ENCODE results near the gene BANP.
A peak's percentile ranks its signal among the peaks of the same experiment; 100 is the strongest.
"Not testable (repeated sequence)": the region's sequence is repeated elsewhere in the genome, so short reads cannot be mapped to it uniquely, and the experiment has no call there.

Gene BANP, protein sequence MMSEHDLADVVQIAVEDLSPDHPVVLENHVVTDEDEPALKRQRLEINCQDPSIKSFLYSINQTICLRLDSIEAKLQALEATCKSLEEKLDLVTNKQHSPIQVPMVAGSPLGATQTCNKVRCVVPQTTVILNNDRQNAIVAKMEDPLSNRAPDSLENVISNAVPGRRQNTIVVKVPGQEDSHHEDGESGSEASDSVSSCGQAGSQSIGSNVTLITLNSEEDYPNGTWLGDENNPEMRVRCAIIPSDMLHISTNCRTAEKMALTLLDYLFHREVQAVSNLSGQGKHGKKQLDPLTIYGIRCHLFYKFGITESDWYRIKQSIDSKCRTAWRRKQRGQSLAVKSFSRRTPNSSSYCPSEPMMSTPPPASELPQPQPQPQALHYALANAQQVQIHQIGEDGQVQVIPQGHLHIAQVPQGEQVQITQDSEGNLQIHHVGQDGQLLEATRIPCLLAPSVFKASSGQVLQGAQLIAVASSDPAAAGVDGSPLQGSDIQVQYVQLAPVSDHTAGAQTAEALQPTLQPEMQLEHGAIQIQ
- 25.6 to 37.6 (median 32.7) reads per million in 4 donors for total RNA-seq

DNA sequence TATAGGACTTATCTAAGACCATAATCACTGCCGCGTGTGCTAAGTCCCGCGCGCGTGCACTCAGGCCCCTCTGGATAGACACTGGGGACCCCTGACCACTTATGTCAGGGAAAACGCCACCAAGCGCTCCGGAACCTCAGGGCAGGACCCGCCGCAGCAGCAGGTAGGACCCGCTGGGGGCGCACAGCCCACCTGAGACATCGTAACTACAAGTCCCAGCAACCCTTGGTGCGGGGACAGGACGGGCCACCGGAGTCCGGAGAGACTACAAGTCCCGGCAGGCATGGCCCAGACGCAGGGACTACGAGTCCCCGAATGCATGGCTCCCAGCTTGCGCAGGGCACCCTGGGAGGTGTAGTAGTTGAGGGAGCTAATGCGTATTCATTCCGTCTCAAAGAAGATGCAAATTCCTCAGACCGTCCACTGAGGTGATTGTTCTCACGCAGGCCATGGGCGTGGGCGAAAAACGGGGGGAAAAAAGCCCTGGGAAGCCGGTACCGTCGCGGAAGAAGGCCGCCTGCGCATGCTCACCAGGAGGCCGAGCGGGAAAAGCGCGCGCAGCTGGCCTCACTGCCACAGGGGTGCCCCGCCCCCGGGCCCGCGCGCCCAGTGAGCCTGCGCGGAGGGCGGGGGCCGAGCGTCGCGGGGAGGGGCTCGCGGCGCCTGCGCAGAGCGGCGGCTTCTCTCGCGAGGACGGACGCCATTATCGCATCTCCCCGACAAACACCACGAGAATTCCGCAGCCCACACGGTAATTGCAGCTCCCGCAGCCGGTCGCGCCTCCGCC lies at the start of gene BANP:
BANP (plus strand) TSS at position 670 of the 787 bp plus-strand sequence. CDS start 23,682 bp downstream, outside the sequence.
- DNase-seq: peak; percentile 96 to 99 (median 97)

DNA sequence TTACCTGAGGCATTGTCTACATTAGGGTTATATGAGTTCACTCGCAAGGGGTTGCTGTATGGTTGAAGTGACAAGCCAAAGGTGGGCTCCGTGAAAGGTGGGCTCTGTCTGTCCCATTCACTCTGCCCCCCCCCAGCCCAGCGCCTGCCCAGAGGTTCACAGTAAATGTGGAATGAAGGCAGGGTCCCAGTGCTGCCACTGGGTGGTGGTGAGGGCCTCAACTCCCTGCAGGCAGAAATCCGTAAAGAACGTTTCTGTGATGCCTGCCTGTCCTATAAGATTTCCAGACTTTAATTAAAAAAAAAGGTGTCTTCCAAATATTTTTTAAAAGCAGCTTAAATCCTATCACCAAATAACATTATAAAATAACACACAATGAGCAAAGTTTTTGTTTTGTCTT lies 46.3 kb upstream of the BANP start:
- not testable (repeated sequence) for DNase-seq

DNA sequence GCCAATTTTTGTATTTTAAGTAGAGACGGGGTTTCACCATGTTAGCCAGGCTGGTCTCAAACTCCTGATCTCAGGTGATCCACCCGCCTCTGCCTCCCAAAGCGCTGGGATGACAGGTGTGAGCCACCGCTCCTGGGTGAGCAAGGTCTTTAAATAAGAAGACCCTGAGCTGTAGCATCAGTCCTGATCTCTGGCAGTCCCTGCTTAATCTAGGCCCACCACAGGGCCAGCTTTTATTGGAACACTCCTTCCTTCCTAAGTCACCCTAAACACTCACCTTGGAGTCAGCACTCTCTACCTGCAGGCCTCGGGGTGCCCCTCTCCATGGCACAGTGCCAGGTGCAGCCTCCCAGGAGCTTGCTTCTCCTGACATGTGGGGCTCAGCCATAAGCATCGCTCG lies 45.7 kb upstream of the BANP start:
- DNase-seq: not testable (repeated sequence)

DNA sequence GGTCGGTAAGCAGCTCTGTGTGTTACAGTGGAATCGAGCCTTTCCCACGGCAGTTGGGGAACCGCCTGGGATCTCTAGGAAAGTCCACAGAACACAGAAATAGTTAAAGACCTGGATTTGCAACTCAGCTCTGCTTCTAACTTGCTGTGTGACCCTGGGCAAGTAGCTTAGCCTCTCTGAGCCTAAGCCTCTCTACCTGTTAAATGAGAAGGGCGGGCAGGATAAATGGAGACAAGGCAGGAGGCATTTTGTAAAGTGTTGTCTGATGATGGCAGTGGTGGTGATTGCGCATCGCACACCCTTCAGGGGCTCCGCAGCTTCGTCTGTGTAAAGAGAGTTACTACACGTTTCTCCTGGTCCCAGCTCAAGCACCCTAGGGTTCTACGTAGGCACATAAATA lies 43.1 kb upstream of the BANP start:
- DNase-seq: not testable (repeated sequence)

DNA sequence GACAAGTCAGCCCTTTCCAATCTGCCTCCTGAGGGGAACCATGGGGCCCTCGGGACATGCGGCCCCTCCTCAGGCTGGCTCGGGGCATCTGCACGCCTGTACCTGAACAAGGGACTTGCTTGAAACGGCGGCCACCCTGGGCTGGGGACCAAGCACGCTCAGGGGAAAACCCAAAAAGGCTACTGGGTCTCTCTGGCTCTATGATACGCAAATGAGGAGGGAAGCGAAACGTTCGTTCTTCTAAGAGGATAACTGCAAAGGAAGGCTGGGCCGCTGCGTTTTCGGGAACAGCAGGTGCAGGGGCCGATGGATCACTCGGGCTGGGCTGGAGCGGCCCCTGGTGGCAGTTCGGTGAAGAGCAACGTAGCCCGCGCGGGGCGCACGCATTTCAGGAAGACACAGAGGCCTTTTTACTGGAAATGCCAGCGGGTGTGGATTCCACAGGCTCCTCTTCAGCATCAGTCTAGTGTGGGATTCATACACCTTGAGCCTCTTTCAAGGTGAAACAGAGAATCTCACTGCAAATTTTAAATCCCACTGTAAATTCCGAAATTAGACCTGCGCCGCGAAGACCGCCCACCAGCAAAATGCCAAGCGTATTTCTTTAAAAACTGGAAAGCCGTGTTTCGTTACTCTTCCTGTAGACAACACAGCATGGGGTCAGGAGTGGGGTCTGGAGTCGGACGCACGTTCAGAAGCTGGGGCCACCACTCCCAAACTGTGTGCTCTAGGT lies 41.9 kb upstream of the BANP start:
- DNase-seq: peak; percentile 46 to 84 (median 61)

DNA sequence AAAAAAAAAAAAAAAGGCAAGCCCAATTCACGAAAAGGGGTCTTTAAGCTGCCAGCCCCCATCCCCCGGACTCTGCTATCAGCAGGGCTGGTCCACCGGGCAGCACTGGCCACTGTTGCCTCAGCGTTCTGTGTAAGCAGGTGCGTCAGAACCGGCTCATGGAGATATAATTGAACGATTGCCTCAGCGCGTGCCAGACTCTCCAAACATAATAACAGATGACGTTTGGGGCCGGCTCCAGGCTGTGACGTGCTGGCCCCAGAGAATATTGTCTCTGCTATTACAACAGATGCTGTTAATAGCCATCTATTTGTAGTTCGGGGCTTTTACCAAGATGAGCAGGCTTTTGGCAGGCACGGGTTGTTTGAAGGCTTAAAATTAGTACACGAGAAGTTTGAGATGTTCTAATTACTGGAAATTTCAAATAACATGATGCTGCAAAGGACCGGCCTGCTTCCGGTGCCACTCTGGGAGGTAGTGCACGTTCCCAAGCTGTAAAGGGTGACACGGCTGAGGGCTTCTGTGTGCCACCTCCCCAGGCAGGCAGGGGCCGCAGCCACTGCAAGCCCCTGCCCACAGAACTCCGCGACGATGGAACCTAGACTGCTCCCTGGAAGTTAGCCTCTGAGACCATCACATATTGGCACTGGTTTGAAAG lies 40.0 kb upstream of the BANP start:
- DNase-seq: not testable (repeated sequence)

DNA sequence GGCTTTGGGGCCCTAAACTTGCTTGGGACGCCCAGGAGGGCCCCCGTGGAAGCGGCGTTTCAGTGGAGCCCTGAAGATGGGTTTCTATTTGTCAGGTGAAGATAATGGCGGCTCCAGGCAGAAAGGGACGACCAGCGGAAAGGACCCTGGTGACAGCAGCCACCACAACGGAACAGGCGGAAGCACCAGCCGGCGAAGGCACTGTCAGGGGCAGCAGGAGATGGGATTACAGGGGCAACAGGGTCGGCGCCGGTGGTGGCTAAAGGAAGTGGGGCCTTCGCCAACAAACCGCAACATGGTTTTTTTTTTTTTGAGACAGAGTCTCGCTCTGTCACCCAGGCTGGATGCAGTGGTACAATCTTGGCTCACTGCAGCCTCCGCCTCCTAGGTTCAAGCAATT lies 38.5 kb upstream of the BANP start:
- DNase-seq: not testable (repeated sequence)

DNA sequence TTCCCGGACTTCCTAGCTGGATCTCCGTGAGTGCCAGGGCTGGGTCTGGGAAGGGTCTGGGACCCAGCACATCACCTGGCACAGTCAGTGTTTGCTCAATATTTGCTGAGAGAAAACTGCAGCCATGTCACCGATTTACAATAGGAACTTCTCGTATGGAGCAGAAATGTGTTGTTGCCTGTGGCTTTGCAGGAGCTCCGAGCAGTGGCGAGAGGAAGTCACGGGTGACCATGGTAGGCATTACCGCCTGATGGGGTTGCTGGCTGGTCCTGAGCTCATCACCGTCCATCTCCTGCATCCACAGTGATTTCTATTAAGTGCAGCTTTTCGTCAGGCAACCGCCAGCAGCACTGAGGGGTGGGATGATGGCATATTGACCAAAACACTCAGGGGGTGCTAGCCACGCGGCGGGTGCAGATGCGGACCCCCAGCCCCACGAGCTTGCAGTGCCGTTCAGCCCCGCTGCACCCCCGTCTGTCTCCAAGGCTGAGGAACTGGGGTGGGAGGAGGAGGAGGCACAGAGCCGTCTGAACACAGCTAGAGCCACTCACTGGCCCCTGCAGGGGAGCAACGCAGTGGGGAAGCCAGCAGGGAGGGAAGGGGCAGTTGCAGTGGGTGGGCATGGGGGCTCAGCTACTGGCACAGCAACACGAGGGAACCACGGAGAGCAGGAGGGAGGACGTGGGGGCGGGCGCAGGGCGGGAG lies 37.1 kb upstream of the BANP start:
- not testable (repeated sequence) for DNase-seq

DNA sequence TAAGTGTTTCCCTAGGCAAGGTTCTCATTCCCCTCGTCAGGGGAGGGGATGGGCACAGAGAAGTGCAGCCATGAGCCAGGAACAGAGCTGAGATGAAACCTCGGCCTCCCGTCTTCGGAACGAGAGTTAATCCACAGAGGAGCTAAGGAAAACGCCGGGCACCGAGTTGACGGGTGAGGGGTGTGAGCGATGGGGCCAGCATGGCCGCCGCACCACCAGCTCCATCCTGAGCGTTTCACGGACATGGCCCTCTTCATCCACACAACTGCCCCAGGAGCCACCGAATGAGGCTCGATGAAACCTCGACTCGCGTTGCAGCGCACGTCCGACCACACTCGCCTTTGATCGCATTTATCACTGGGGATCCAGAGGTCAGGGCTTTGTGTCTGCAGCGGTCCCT lies 36.4 kb upstream of the BANP start:
- DNase-seq: no peak

DNA sequence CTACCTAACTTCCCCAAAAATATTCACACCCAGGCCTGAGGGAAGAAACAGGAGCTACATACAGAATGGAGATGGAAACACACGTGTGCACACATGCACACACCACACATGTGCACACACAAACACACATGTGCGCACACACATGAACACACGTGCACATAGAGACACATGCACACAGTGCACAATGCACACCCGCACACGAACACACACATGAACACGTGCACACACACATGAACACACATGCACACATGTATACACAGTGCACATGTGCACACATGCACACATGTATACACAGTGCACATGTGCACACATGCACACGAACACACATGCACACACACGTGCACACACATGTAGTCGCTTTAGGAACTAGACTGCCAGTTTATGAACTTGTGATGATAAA lies 33.7 kb upstream of the BANP start:
- no peak for DNase-seq

DNA sequence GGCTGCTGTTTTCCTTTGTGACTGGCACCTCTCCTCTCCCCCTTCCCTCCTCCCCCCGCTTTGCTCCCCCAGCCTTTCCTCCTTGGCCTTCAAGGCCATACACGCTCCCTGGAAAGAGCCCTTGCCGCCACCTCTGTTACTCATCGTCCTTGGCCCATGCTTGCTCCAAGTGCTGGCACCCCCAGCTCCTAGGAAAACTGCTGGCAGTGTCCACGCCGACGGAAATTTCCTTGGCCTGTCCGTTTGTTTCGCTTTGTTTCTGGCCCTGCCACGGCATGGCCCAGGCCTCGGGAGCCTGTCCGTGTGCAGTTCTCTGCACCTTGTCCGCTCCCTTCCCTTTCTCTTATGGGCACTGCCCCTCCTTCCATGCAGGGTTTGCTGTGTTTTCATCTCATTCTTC lies 32.9 kb upstream of the BANP start:
- no peak for DNase-seq

DNA sequence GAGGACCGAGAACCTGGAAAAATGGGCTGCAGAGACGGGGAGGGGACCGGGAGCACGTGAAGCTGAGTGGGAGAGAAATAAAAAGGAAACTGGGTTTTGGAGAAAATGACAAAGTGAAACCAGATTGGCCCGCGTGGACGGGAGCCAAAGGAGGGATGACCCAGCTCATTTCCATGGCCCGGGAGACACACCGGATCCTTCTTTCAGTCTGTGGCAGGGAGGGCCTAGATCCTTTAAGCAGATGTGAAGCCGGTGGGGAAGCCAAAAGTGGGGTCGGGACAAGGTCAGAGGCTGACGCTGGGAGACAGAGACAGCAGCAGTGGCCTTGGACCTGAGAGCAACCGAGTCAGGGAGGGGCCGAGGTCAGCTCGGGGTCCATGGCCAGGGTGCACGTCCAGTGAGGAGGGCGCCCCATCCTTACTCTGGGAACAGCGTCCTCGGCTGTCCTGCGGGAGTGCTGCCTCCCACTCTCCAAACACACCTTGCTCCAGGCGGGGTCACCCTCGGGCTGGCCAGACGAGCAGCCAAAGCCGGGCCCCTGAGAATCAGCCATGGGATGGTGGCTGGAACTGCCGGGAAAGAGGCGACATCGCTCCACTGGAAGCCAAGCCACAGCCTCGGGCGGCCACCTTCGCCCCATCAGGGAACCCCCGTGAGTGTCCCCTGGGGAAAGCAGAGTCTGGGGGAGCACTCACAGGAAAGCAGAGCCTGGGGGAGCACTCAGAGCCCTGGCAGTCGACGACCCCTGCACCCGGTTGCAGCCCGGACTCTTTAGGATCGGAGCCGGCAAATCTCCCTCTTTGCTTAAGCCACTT lies 32.2 kb upstream of the BANP start:
- no peak for DNase-seq

DNA sequence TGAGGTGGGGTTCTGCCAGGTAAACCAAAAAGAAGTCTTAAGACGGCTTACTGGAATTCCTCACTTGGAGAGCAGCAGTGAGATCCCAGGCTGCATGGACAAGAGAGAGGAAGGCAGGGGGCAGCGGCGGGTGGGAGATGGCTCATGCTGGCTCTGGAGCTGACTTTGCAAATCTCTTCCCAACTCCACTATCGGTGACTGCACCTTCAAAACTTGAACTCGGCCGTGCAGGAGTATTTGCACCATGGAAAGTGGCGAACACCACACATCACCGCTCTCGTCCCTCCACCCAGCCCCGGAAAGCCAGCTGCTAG lies 31.6 kb upstream of the BANP start:
- DNase-seq: no peak

DNA sequence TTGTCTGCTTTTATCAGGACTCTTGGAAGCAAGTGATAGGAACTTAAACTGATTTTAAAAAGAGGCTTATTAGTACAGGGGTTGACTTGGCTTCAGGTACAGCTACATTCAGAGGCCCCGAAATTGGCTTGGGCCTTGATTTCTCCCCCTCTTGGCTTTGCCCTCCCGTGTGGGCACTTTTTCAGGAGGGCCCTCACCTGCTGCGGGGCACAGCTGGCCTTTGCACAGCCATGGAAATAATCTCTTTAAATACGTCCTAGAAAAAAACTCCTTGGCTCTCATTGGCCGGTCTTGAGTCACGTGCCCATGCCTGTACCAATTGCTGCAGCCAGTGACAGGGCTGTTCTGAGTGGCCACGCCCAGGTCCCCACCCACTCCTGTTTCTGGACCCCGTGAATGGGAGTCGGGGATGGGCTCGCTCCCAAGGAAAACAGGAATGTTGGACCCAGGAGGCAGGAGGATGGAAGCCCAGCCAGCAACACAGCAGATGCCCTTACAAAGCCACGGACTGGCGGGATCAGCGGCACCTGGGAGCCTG lies 29.9 kb upstream of the BANP start:
- DNase-seq: no peak

DNA sequence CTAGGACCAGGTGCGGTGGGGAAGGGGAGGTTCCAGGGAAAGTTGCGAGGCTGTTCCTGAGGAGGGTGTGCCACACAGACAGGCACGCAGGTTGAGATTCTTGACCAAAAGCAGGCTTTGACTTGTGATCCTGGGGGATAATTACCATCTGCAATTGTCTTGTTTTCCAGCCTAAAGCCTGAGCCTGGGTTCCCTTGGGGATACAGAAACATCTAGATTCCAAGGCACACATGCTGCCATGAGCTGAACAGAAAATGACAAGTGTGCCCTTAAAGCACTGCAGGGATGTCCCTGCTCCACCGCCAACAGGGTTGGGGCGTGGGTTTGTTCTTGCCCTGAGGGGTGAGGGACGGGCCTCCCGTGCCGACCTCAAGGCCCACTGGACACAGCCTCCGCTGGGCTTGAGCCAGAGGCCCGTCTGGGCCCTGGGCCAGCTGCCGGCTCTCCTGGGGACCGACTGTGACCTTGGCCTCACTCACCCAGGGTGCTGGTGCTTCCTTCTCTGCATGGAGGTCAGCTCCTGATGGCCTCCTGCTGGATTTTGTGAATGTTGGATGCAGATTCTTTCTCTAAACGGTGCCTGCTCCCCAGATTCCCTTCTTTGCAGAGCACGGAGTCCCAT lies 28.9 kb upstream of the BANP start:
- no peak for DNase-seq

DNA sequence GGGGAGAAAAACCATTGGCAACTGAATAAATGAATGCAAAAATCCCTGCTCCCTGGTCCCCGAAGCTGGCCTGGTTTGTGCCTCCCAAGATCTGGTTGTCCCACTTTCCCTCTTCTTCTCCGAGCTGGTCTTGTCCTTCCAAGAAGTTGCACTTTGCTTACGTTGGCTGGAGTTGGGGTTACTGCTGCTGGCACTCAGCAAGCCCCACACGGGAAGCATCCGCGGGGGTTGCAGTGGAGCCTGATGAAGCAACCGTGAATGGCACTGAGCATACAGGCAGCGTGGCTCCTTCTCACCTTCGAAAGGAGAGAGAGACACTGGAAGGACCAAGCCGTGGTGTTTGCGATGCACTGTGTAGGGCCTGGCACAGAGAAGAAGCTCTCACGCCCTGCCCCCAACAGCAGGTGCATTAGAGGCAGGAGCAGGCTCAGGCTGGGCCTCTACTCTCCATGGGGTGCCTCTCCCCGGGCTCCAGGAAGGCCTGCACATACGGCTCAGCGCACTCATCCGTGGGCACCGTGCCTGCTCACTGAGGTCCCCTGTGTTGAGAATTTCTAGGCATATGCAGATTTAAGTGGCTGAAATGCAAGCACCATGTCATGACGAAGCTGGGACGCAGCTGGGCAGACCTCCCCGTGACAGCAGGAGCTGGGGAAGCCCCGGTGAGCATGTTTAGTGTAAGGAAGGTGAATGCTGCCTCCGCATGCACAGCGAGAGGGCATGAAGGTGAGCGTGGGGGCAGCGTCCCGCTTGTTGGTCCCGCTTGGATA lies 27.0 kb upstream of the BANP start:
- no peak for DNase-seq

DNA sequence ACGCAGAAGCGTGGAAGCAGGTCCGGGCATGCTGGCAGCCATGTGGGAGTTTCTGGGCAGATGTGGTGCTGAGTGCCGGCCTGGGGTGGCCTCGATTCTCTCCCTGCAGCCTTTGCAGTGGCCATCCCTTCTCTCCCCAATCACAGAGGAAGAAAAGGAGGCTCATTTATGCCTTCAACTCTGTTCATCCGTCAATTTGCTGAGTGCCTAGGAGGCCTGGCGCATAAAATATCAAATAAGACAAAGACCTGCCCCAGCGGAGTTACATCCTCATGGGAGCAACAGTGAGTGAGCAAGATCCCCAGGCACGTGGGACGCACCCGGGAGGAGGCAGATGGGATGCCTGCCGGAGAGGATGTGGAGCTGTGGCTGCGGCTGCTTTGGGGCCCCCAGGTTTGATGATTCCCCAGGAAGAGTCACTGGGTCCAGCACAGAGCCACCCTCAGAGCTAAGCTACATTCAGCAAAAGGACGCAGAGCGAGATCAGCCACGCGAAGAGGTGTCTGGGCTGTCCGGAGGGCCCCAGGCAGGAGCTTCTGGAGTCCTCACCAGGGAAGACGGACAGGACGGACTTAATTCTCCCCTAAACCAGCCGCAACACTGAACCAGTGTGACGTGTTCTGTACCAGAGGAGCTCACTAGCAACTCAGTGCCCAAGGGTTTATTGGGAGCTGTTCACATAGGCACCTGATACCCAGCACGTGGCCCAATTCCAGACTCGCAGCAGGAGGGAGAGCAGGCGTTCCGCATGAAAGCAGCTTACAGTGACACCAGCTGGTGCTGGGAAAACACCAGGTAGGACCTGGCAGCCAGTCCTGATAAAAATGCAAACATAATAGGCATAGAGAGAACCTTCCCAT lies 26.2 kb upstream of the BANP start:
- no peak for DNase-seq
